HEK293 (cell line): ENCODE results near the gene FOXRED1.

Experiments
- CTCF ChIP-seq: fragments of 450-650 bp; formaldehyde crosslinking; IDR thresholded peaks from 2 replicates; pipeline ENCODE4 v1.5.1; 2016; ENCODE audit warnings: missing biosample characterization, missing genetic modification characterization
- KLF8 ChIP-seq: fragments of 450-650 bp; formaldehyde crosslinking; IDR thresholded peaks from 2 replicates; pipeline ENCODE4 v1.5.1; 2016; ENCODE audit warnings: missing biosample characterization, missing genetic modification characterization
- ZBTB17 ChIP-seq: fragments of 450-650 bp; formaldehyde crosslinking; IDR thresholded peaks from 2 replicates; pipeline ENCODE4 v1.5.1; 2016; ENCODE audit warnings: missing biosample characterization, missing genetic modification characterization
- ZNF449 ChIP-seq: fragments of 450-650 bp; formaldehyde crosslinking; IDR thresholded peaks from 2 replicates; pipeline ENCODE4 v1.5.1; 2017; ENCODE audit warnings: missing biosample characterization, mild to moderate bottlenecking, missing genetic modification characterization, moderate library complexity
- ZSCAN23 ChIP-seq: fragments of 450-650 bp; formaldehyde crosslinking; IDR thresholded peaks from 2 replicates; pipeline ENCODE4 v1.5.1; 2016; ENCODE audit warnings: missing biosample characterization, missing genetic modification characterization

- TF ChIP-seq KLF8 (no peak), ZBTB17 (tag by site-specific recombination) (no peak), CTCF (tag by site-specific recombination) (no peak), ZNF449 (tag by site-specific recombination) (no peak), ZSCAN23 (tag by site-specific recombination) (no peak)
Observed at GRCh38 chr11:126308271-126308671, 39.3 kb downstream of the FOXRED1 start.
